GM21526 (cell line): ENCODE data around the gene SMC3.
"Not testable (repeated sequence)": the region's sequence is repeated elsewhere in the genome, so short reads cannot be mapped to it uniquely, and the experiment has no call there.

ENCODE experiments used
- ATAC-seq: cut with Tn5 transposase; IDR thresholded peaks from one replicate; pipeline ENCODE4 v1.9.1; 2021; ENCODE audit warnings: moderate library complexity; ENCODE audit not compliant: unreplicated experiment, low FRiP score

SMC3 gene

GRCh38 chr10:110619514-110620397, 52.3 kb downstream of the SMC3 start:
- no peak for ATAC-seq

- ATAC-seq, result no peak
These were observed 52.9 kb downstream of the SMC3 start for GRCh38 chr10:110620398-110620719.

- ATAC-seq, result not testable (repeated sequence)
These were observed 55.8 kb downstream of the SMC3 start for GRCh38 chr10:110623316-110623715.

GRCh38 chr10:110625356-110625894, 57.9 kb downstream of the SMC3 start:
- ATAC-seq, result no peak

- no peak for ATAC-seq
These were observed 58.7 kb downstream of the SMC3 start for GRCh38 chr10:110625951-110626855.

DNA sequence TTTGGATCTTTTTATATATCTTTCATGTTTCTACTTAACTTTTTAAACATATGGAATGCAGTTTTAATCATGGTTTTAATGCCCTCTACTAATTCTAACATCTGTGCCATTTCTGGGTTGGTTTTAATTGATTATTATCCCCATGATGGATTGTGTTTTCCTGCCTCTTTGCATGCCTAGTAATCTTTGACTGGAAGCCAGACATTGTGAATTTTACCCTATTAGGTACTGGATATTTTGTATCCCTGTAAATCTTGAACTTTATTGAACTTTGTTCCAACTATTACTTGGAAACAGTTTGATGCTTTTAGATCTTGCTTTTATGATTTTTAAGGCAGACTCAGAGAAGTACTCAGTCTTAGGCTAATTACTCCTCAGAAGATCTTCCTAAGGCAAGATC, 60.7 kb downstream of the SMC3 start:
- ATAC-seq, result no peak

- ATAC-seq, result no peak
These were observed 62.2 kb downstream of the SMC3 start for GRCh38 chr10:110629680-110630191.

DNA sequence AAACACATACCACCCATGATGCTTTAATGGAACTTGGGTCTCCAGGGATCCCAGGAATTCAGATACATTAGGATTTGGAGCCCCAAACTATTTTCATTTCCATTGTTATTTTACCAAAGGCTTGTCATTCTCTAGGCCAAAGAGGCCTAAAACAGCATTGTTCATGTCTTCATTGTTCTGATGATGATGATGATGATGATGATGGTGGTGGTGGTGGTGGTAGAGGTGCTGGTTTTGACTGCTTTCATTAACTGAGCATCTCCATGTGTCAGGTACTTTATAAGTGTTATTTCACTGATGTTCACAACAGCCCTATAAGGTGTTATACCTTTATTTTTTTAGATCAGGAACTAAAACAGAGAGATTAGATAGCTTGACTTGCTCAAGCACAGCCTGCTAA, 64.4 kb downstream of the SMC3 start:
- ATAC-seq, result no peak

- ATAC-seq, result no peak
These were observed 65.2 kb downstream of the SMC3 start for GRCh38 chr10:110632591-110633215.

DNA sequence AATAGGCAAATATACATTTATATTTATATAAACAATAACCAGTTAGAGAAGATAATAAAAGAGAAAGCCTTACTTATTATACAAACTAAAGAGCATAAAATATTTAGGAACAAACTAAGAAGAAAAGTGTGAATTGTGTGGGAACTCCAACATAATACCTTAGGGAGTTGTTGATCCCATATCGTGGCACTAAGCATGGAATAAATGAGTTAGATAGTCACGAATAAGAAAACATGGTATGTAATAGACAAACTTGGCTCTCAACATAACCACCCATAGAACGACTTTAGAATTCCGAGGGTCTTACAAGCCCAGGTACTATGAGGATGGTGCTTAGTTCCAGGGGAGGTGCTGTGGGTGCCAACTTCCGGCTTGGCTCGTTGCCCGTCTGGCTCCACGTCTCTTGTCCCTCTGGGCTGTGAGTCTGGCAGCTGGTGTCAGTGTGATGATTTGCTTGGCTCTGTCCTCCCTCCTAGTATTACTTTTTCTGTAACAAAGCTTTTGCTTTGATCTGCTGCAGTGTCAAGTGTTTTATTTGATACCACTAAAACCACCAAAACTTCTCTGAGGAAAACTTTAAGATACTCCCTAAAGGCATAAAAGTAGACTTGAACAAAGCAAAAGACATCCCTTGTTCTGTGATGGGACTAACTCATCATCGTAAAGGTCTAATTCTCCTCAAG, 67.2 kb downstream of the SMC3 start:
- ATAC-seq, result no peak

- ATAC-seq, result no peak
These were observed 69.1 kb downstream of the SMC3 start for GRCh38 chr10:110636572-110636931.

GRCh38 chr10:110636932-110637557, 69.5 kb downstream of the SMC3 start:
- ATAC-seq, result no peak

GRCh38 chr10:110637558-110638053, 70.1 kb downstream of the SMC3 start:
- no peak for ATAC-seq

DNA sequence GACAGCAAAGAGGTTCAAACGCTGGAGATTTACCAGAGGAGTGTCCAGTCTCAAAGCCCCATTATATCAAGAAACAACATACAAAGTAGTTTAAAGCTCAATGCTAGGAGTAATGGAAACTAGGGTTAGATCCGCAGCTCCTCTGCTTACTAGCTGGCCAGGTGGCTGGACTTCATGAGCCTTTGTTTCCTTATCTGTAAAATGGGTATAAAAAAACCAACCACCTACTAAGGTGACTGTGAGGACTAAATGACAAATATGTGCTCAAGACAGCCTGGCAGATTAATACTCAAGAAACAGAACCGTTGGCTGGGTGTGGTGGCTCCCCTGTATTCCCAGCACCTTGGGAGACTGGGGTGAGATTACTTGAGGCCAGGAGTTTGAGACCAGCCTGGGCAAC, 70.8 kb downstream of the SMC3 start:
- no peak for ATAC-seq

- not testable (repeated sequence) for ATAC-seq
These were observed 71.6 kb downstream of the SMC3 start for GRCh38 chr10:110639046-110639445.

GRCh38 chr10:110639858-110640257, 72.4 kb downstream of the SMC3 start:
- not testable (repeated sequence) for ATAC-seq

DNA sequence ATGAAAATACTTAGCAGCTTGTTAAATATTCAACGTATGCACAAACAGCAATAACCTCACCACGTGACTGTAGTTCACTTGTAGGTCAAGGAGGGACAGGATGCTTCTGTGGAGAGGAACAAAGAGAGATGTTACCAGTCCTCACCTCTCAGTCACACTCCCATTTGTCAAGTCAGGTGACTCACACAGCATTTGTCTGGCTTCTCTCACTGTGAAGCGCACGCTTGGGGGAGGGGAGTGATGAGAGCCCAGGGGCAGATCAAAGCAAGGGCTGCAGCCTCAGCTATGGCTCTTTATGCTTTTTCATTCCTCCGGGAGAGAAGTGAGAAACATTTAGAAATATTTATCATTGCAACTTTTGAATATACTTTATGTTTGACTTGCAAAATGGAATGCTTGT, 73.8 kb downstream of the SMC3 start:
- peak; percentile 55 for ATAC-seq

DNA sequence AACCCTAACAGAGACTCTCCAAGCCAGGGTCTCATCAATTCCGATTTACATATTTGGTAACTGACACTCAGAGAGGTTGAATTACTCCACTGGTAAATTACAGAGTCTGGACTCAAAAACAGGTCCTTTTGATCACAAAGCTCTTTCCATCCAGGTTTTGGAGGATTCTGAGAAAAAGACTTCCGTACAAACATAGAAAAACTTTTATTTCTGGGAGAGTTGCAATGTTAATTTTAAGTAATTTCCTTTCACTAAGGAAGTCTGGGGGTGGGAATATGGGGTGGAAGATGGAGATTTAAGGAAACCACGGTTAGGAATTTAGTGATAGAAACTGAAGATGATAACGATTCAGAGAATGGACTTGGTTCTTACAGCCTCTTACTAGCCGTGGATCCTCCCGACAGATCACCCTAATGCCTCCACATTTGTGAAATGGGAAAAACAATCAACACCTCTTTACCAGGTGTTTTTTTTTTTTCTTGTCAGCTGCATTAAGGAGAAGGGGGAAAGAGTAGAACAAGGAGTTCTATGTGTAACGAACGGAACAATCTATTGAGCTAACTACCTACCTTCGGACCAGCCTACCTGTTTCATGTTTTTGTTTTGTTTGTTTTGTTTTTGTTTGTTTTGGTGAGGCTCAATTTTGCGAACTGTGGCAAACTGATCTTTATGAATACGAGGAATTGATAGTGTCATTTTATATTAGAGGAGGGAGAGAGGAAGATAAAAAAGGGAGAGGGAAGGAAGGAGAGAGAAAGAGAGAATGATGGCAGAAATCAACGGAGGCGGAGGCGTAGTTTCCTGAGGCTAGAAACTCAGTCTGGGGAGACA, 74.9 kb downstream of the SMC3 start:
- no peak for ATAC-seq
